Raji (cell line): Measurements from ENCODE around the gene HRH3.

Source experiments
- POLR2A ChIP-seq: IDR thresholded peaks from 2 replicates; pipeline ENCODE4 v1.6.1; 2011; ENCODE audit warnings: low read depth, low read length, control low read depth; ENCODE audit not compliant: insufficient read depth

HRH3 gene

GRCh38 chr20:62193079-62194025 is 26.7 kb downstream of the HRH3 start:
- TF ChIP-seq POLR2A = no peak

- no peak for TF ChIP-seq POLR2A
Observed at GRCh38 chr20:62192635-62193034, 27.4 kb downstream of the HRH3 start.

GRCh38 chr20:62191781-62192559 is 28.1 kb downstream of the HRH3 start:
- TF ChIP-seq POLR2A = no peak

- TF ChIP-seq POLR2A = no peak
Observed at GRCh38 chr20:62190639-62191411, 29.3 kb downstream of the HRH3 start.

- no peak for TF ChIP-seq POLR2A
Observed at GRCh38 chr20:62186887-62187866, 32.9 kb downstream of the HRH3 start.

- TF ChIP-seq POLR2A = no peak
Observed at GRCh38 chr20:62186096-62186426, 34.0 kb downstream of the HRH3 start.

- no peak for TF ChIP-seq POLR2A
Observed at GRCh38 chr20:62183426-62184142, 36.5 kb downstream of the HRH3 start.

GRCh38 chr20:62182469-62183425 is 37.3 kb downstream of the HRH3 start, which contains the start of gene MTG2:
Gene MTG2, plus strand, starts transcription at chr20:62183028. Its CDS starts 10,393 bp downstream, at chr20:62193421.
- peak; percentile 99 for TF ChIP-seq POLR2A

- TF ChIP-seq POLR2A = no peak
Observed at GRCh38 chr20:62181808-62182207, 38.3 kb downstream of the HRH3 start.

GRCh38 chr20:62179162-62179504 is 40.9 kb downstream of the HRH3 start:
- no peak for TF ChIP-seq POLR2A

- no peak for TF ChIP-seq POLR2A
Observed at GRCh38 chr20:62178316-62179161, 41.5 kb downstream of the HRH3 start.

GRCh38 chr20:62177307-62177706 is 42.8 kb downstream of the HRH3 start:
- no peak for TF ChIP-seq POLR2A
